ENCODE measurements around the gene APBB2.
"Not testable (repeated sequence)": the region's sequence is repeated elsewhere in the genome, so short reads cannot be mapped to it uniquely, and the experiment has no call there.

The APBB2 gene

GRCh38 chr4:40912460-40913184 lies 301.7 kb downstream of the APBB2 start:
- no peaks in the 10 kb centered on the region for H3K36me3 ChIP-seq (ENCODE audit: insufficient read depth, low read length)
- no peak overlapping the region for H2AFZ ChIP-seq (ENCODE audit: low read depth, low read length)
- no peaks in the 10 kb centered on the region for H3K9me3 ChIP-seq (ENCODE audit: low read length)
- no peaks in the 10 kb centered on the region for H3K27me3 ChIP-seq (ENCODE audit: insufficient read depth, low read length)
- H3K4me1 ChIP-seq (ENCODE audit: insufficient read depth, low read length), result no peaks in the 10 kb centered on the region
- no peak overlapping the region for H3K4me3 ChIP-seq (ENCODE audit: low read length)

- Histone ChIP-seq H2AFZ (ENCODE audit: low read depth, low read length) (no peak overlapping the region), H3K4me3 (ENCODE audit: low read length) (no peak overlapping the region), H3K36me3 (ENCODE audit: insufficient read depth, low read length) (no peaks in the 10 kb centered on the region), H3K4me1 (ENCODE audit: insufficient read depth, low read length) (no peaks in the 10 kb centered on the region), H3K9me3 (ENCODE audit: low read length) (no peaks in the 10 kb centered on the region), H3K27me3 (ENCODE audit: insufficient read depth, low read length) (no peaks in the 10 kb centered on the region)
Measured at GRCh38 chr4:40910706-40911105, 303.6 kb downstream of the APBB2 start.

GRCh38 chr4:40909363-40909876 lies 304.9 kb downstream of the APBB2 start:
- Histone ChIP-seq H3K4me3 (ENCODE audit: low read length) (no peak overlapping the region), H3K36me3 (ENCODE audit: insufficient read depth, low read length) (no peaks in the 10 kb centered on the region), H3K4me1 (ENCODE audit: insufficient read depth, low read length) (no peaks in the 10 kb centered on the region), H2AFZ (ENCODE audit: low read depth, low read length) (no peak overlapping the region), H3K9me3 (ENCODE audit: low read length) (no peaks in the 10 kb centered on the region), H3K27me3 (ENCODE audit: insufficient read depth, low read length) (no peaks in the 10 kb centered on the region)

- Histone ChIP-seq H3K4me1 (ENCODE audit: insufficient read depth, low read length) (no peaks in the 10 kb centered on the region), H3K27me3 (ENCODE audit: insufficient read depth, low read length) (no peaks in the 10 kb centered on the region)
Measured at GRCh38 chr4:40908702-40909362, 305.5 kb downstream of the APBB2 start.

GRCh38 chr4:40908297-40908696 lies 306.0 kb downstream of the APBB2 start:
- no peaks in the 10 kb centered on the region for H3K27me3 ChIP-seq (ENCODE audit: insufficient read depth, low read length)
- no peaks in the 10 kb centered on the region for H3K36me3 ChIP-seq (ENCODE audit: insufficient read depth, low read length)
- no peak overlapping the region for H3K4me3 ChIP-seq (ENCODE audit: low read length)
- H3K4me1 ChIP-seq (ENCODE audit: insufficient read depth, low read length), result no peaks in the 10 kb centered on the region
- no peaks in the 10 kb centered on the region for H3K9me3 ChIP-seq (ENCODE audit: low read length)
- no peak overlapping the region for H2AFZ ChIP-seq (ENCODE audit: low read depth, low read length)

More at GRCh38 chr4:40908702-40909362, 305.5 kb downstream of the APBB2 start:
- Histone ChIP-seq H2AFZ (ENCODE audit: low read depth, low read length) (no peak overlapping the region), H3K9me3 (ENCODE audit: low read length) (no peaks in the 10 kb centered on the region), H3K36me3 (ENCODE audit: insufficient read depth, low read length) (no peaks in the 10 kb centered on the region), H3K4me3 (ENCODE audit: low read length) (no peak overlapping the region)

- Histone ChIP-seq H2AFZ (ENCODE audit: low read depth, low read length) (no peak overlapping the region), H3K27me3 (ENCODE audit: insufficient read depth, low read length) (no peaks in the 10 kb centered on the region), H3K36me3 (ENCODE audit: insufficient read depth, low read length) (no peaks in the 10 kb centered on the region), H3K4me1 (ENCODE audit: insufficient read depth, low read length) (no peaks in the 10 kb centered on the region), H3K9me3 (ENCODE audit: low read length) (no peaks in the 10 kb centered on the region), H3K4me3 (ENCODE audit: low read length) (no peak overlapping the region)
Measured at GRCh38 chr4:40905414-40905813, 308.9 kb downstream of the APBB2 start.

GRCh38 chr4:40900531-40900930 lies 313.8 kb downstream of the APBB2 start:
- H3K9me3 ChIP-seq (ENCODE audit: low read length); H3K27me3 ChIP-seq (ENCODE audit: insufficient read depth, low read length); H3K4me1 ChIP-seq (ENCODE audit: insufficient read depth, low read length); H3K36me3 ChIP-seq (ENCODE audit: insufficient read depth, low read length); H3K4me3 ChIP-seq (ENCODE audit: low read length); H2AFZ ChIP-seq (ENCODE audit: low read depth, low read length): not testable (repeated sequence)

- Histone ChIP-seq H3K36me3 (ENCODE audit: insufficient read depth, low read length) (no peaks in the 10 kb centered on the region), H3K27me3 (ENCODE audit: insufficient read depth, low read length) (no peaks in the 10 kb centered on the region), H3K4me1 (ENCODE audit: insufficient read depth, low read length) (no peaks in the 10 kb centered on the region), H2AFZ (ENCODE audit: low read depth, low read length) (no peak overlapping the region), H3K9me3 (ENCODE audit: low read length) (no peaks in the 10 kb centered on the region), H3K4me3 (ENCODE audit: low read length) (no peak overlapping the region)
Measured at GRCh38 chr4:40897557-40898203, 316.7 kb downstream of the APBB2 start.

GRCh38 chr4:40890764-40891163 lies 323.6 kb downstream of the APBB2 start:
- H3K27me3 ChIP-seq (ENCODE audit: insufficient read depth, low read length), result no peaks in the 10 kb centered on the region
- H3K36me3 ChIP-seq (ENCODE audit: insufficient read depth, low read length), result no peaks in the 10 kb centered on the region
- no peak overlapping the region for H2AFZ ChIP-seq (ENCODE audit: low read depth, low read length)

GRCh38 chr4:40890199-40890598 lies 324.1 kb downstream of the APBB2 start:
- Histone ChIP-seq H2AFZ (ENCODE audit: low read depth, low read length) (no peak overlapping the region), H3K9me3 (ENCODE audit: low read length) (no peaks in the 10 kb centered on the region), H3K36me3 (ENCODE audit: insufficient read depth, low read length) (no peaks in the 10 kb centered on the region), H3K27me3 (ENCODE audit: insufficient read depth, low read length) (no peaks in the 10 kb centered on the region), H3K4me1 (ENCODE audit: insufficient read depth, low read length) (peaks cover 7% of the 10 kb centered on the region), H3K4me3 (ENCODE audit: low read length) (no peak overlapping the region)

More at GRCh38 chr4:40890764-40891163, 323.6 kb downstream of the APBB2 start:
- Histone ChIP-seq H3K4me3 (ENCODE audit: low read length) (no peak overlapping the region), H3K9me3 (ENCODE audit: low read length) (no peaks in the 10 kb centered on the region), H3K4me1 (ENCODE audit: insufficient read depth, low read length) (peaks cover 7% of the 10 kb centered on the region)

GRCh38 chr4:40888933-40889332 lies 325.4 kb downstream of the APBB2 start:
- Histone ChIP-seq H3K9me3 (ENCODE audit: low read length) (no peaks in the 10 kb centered on the region), H3K4me1 (ENCODE audit: insufficient read depth, low read length) (peaks cover 7% of the 10 kb centered on the region), H2AFZ (ENCODE audit: low read depth, low read length) (no peak overlapping the region), H3K36me3 (ENCODE audit: insufficient read depth, low read length) (no peaks in the 10 kb centered on the region), H3K27me3 (ENCODE audit: insufficient read depth, low read length) (no peaks in the 10 kb centered on the region), H3K4me3 (ENCODE audit: low read length) (no peak overlapping the region)

- Histone ChIP-seq H3K4me1 (ENCODE audit: insufficient read depth, low read length) (peaks cover 7% of the 10 kb centered on the region), H3K27me3 (ENCODE audit: insufficient read depth, low read length) (no peaks in the 10 kb centered on the region), H3K36me3 (ENCODE audit: insufficient read depth, low read length) (no peaks in the 10 kb centered on the region), H3K4me3 (ENCODE audit: low read length) (no peak overlapping the region), H3K9me3 (ENCODE audit: low read length) (no peaks in the 10 kb centered on the region), H2AFZ (ENCODE audit: low read depth, low read length) (no peak overlapping the region)
Measured at GRCh38 chr4:40887764-40888131, 326.6 kb downstream of the APBB2 start.
